B cell (primary cell): ENCODE results near the gene ZFP1.
"Not testable (repeated sequence)": the region's sequence is repeated elsewhere in the genome, so short reads cannot be mapped to it uniquely, and the experiment has no call there.

ENCODE experiments used
- CTCF ChIP-seq: fragments of 200-600 bp; IDR thresholded peaks from one replicate; pipeline ENCODE4 v1.8.0; 2022; ENCODE audit warnings: antibody characterized with exemption, mild to moderate bottlenecking
- EZH2 ChIP-seq: IDR thresholded peaks from 2 replicates; pipeline ENCODE4 v1.6.1; 2012; ENCODE audit warnings: borderline replicate concordance, low read depth, mild to moderate bottlenecking, moderate library complexity, low read length; ENCODE audit not compliant: insufficient read depth, poor library complexity, severe bottlenecking

GRCh38 chr16:75211286-75211685 is 63.0 kb downstream of the ZFP1 start:
- not testable (repeated sequence) for TF ChIP-seq CTCF, EZH2
